NCI-H2227 treated with DMSO at 0.1 percent for 48 hours (cell line): ENCODE results near the gene GARRE1.
"Not testable (repeated sequence)": the region's sequence is repeated elsewhere in the genome, so short reads cannot be mapped to it uniquely, and the experiment has no call there.

Source experiments
- DNase-seq: peaks from one replicate; lab custom pipeline; 2025; lab: John Stamatoyannopoulos, UW

GARRE1 gene

GRCh38 chr19:34254046-34254697 lies at the start of gene GARRE1:
Gene GARRE1 (plus strand): TSS chr19:34254554. CDS start chr19:34300474, 45,920 bp downstream.
- peak; percentile 96 for DNase-seq

- DNase-seq: not testable (repeated sequence)
Measured at GRCh38 chr19:34205324-34205723, 49.0 kb upstream of the GARRE1 start.

GRCh38 chr19:34208291-34208884 lies 46.0 kb upstream of the GARRE1 start:
- no peak for DNase-seq

- no peak for DNase-seq
Measured at GRCh38 chr19:34209726-34210125, 44.6 kb upstream of the GARRE1 start.

GRCh38 chr19:34213283-34213682 lies 41.1 kb upstream of the GARRE1 start:
- no peak for DNase-seq

- DNase-seq: no peak
Measured at GRCh38 chr19:34214040-34214439, 40.3 kb upstream of the GARRE1 start.

GRCh38 chr19:34215006-34215665 lies 39.2 kb upstream of the GARRE1 start:
- no peak for DNase-seq

GRCh38 chr19:34215666-34216038 lies 38.7 kb upstream of the GARRE1 start:
- no peak for DNase-seq

GRCh38 chr19:34216745-34217219 lies 37.6 kb upstream of the GARRE1 start:
- DNase-seq: not testable (repeated sequence)

- DNase-seq: peak; percentile 93
Measured at GRCh38 chr19:34217952-34218817, 36.2 kb upstream of the GARRE1 start.

GRCh38 chr19:34218818-34219164 lies 35.6 kb upstream of the GARRE1 start:
- DNase-seq: no peak

- DNase-seq: peak; percentile 96
Measured at GRCh38 chr19:34220472-34221063, 33.8 kb upstream of the GARRE1 start.

GRCh38 chr19:34222386-34222785 lies 32.0 kb upstream of the GARRE1 start:
- no peak for DNase-seq

GRCh38 chr19:34224996-34225658 lies 29.2 kb upstream of the GARRE1 start:
- no peak for DNase-seq

GRCh38 chr19:34225659-34226015 lies 28.7 kb upstream of the GARRE1 start:
- no peak for DNase-seq

GRCh38 chr19:34226036-34226435 lies 28.3 kb upstream of the GARRE1 start:
- DNase-seq: no peak

- no peak for DNase-seq
Measured at GRCh38 chr19:34228347-34228746, 26.0 kb upstream of the GARRE1 start.

- DNase-seq: no peak
Measured at GRCh38 chr19:34228762-34229161, 25.6 kb upstream of the GARRE1 start.

GRCh38 chr19:34229721-34230120 lies 24.6 kb upstream of the GARRE1 start:
- no peak for DNase-seq

- no peak for DNase-seq
Measured at GRCh38 chr19:34230820-34231219, 23.5 kb upstream of the GARRE1 start.

- DNase-seq: no peak
Measured at GRCh38 chr19:34231439-34231838, 22.9 kb upstream of the GARRE1 start.
